ENCODE data around the gene CSK. TPM values are rescaled to one million over a fixed set of nuclear protein-coding genes. Genes with fewer than 3 reads are reported as not detected.

The CSK gene
- total RNA-seq, 1 experiment from 2014 or later: 82.6 TPM

- peaks cover 35% of the 10 kb centered on the region for H3K4me1 Mint-ChIP-seq (ENCODE audit: low read depth, unreplicated experiment)
- H3K4me3 Mint-ChIP-seq (ENCODE audit: low read depth, unreplicated experiment): no peak overlapping the region
- CTCF ChIA-PET: interaction anchor here (1.4 kb wide), 1 partner anchor 21 kb away, joined by 7 read pairs; no protein-coding TSS in a partner anchor
- no peak for TF ChIP-seq CTCF (IDR thresholded peaks at IDR 0.05; ENCODE audit: unreplicated experiment)
- H3K36me3 Mint-ChIP-seq (ENCODE audit: insufficient read depth, unreplicated experiment): peaks cover 10% of the 10 kb centered on the region
- intact Hi-C loops (cut with micrococcal nuclease; ENCODE audit: unreplicated experiment): no loop called here
- H3K9me3 Mint-ChIP-seq (ENCODE audit: low read depth, unreplicated experiment): no peaks in the 10 kb centered on the region
- DNase-seq: no peak
- no TSS peak for BruUV-seq (replicated peaks)
- H3K27me3 Mint-ChIP-seq (ENCODE audit: unreplicated experiment): no peaks in the 10 kb centered on the region
- H3K27ac Mint-ChIP-seq (ENCODE audit: unreplicated experiment): no peak overlapping the region
These were observed 10.5 kb downstream of the CSK start for GRCh38 chr15:74792227-74793016.

GRCh38 chr15:74793135-74794028 lies 11.5 kb downstream of the CSK start:
- no peaks in the 10 kb centered on the region for H3K9me3 Mint-ChIP-seq (ENCODE audit: low read depth, unreplicated experiment)
- TF ChIP-seq CTCF (IDR thresholded peaks at IDR 0.05; ENCODE audit: unreplicated experiment): no peak
- CTCF ChIA-PET: interaction anchor here (1.4 kb wide), 1 partner anchor 22 kb away, joined by 7 read pairs; no protein-coding TSS in a partner anchor
- H3K4me1 Mint-ChIP-seq (ENCODE audit: low read depth, unreplicated experiment): peaks cover 25% of the 10 kb centered on the region
- peaks cover 10% of the 10 kb centered on the region for H3K36me3 Mint-ChIP-seq (ENCODE audit: insufficient read depth, unreplicated experiment)
- H3K27me3 Mint-ChIP-seq (ENCODE audit: unreplicated experiment): no peaks in the 10 kb centered on the region
- BruUV-seq (replicated peaks): no TSS peak
- no peak overlapping the region for H3K4me3 Mint-ChIP-seq (ENCODE audit: low read depth, unreplicated experiment)
- intact Hi-C loops (cut with micrococcal nuclease; ENCODE audit: unreplicated experiment): no loop called here
- no peak for DNase-seq
- H3K27ac Mint-ChIP-seq (ENCODE audit: unreplicated experiment): no peak overlapping the region

GRCh38 chr15:74794248-74794969 lies 12.5 kb downstream of the CSK start:
- intact Hi-C loops (cut with micrococcal nuclease; ENCODE audit: unreplicated experiment): no loop called here
- Mint-ChIP-seq H3K4me3 (ENCODE audit: low read depth, unreplicated experiment) (no peak overlapping the region), H3K27ac (ENCODE audit: unreplicated experiment) (no peak overlapping the region), H3K4me1 (ENCODE audit: low read depth, unreplicated experiment) (peaks cover 15% of the 10 kb centered on the region), H3K9me3 (ENCODE audit: low read depth, unreplicated experiment) (no peaks in the 10 kb centered on the region), H3K36me3 (ENCODE audit: insufficient read depth, unreplicated experiment) (peaks cover 10% of the 10 kb centered on the region), H3K27me3 (ENCODE audit: unreplicated experiment) (no peaks in the 10 kb centered on the region)
- BruUV-seq (replicated peaks): no TSS peak
- CTCF ChIA-PET: interaction anchor here (0.6 kb wide), 1 partner anchor 258 kb away, joined by 3 read pairs; no protein-coding TSS in a partner anchor
- TF ChIP-seq CTCF (IDR thresholded peaks at IDR 0.05; ENCODE audit: unreplicated experiment): no peak
- no peak for DNase-seq

- CTCF ChIA-PET: no interaction called here
- H3K27ac Mint-ChIP-seq (ENCODE audit: unreplicated experiment): no peak overlapping the region
- no peak for TF ChIP-seq CTCF (IDR thresholded peaks at IDR 0.05; ENCODE audit: unreplicated experiment)
- BruUV-seq (replicated peaks): no TSS peak
- intact Hi-C loops (cut with micrococcal nuclease; ENCODE audit: unreplicated experiment): no loop called here
- H3K36me3 Mint-ChIP-seq (ENCODE audit: insufficient read depth, unreplicated experiment): peaks cover 10% of the 10 kb centered on the region
- H3K4me3 Mint-ChIP-seq (ENCODE audit: low read depth, unreplicated experiment): no peak overlapping the region
- peaks cover 9% of the 10 kb centered on the region for H3K4me1 Mint-ChIP-seq (ENCODE audit: low read depth, unreplicated experiment)
- no peaks in the 10 kb centered on the region for H3K9me3 Mint-ChIP-seq (ENCODE audit: low read depth, unreplicated experiment)
- no peaks in the 10 kb centered on the region for H3K27me3 Mint-ChIP-seq (ENCODE audit: unreplicated experiment)
- no peak for DNase-seq
These were observed 13.1 kb downstream of the CSK start for GRCh38 chr15:74794970-74795349.

Measured in Calu3 (cell line).